GM18498 (cell line): ENCODE measurements around the gene SMYD3.
"Not testable (repeated sequence)": the region's sequence is repeated elsewhere in the genome, so short reads cannot be mapped to it uniquely, and the experiment has no call there.

Source experiments
- ATAC-seq: cut with Tn5 transposase; IDR thresholded peaks from one replicate; pipeline ENCODE4 v1.9.1; 2021; ENCODE audit warnings: mild to moderate bottlenecking, moderate library complexity; ENCODE audit not compliant: unreplicated experiment

SMYD3 gene

DNA sequence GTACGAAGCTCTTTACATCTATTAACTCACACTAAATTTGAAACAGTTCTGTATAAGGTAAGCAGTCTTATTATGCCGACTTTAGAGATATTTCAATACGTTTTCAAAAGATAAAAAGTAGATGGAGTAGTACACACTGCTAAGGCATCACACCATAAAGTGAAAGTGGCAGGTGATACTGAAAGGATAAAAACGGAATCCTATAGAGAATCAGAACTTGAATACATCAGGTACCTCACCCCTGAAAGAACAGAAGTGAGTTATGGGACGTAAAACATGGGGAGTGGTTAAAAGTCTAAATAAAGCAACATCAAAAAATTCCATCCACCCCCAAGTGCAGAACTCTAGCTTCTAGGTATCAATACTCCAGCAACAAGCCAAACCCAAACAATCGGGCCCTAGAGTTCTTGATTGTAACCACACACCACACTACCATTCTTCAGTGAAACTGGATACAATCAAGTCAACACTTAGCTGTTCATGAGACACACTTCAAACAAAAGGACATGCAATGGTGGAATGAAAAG is 142.6 kb downstream of the SMYD3 start:
- peak; percentile 95 for ATAC-seq

- not testable (repeated sequence) for ATAC-seq
Observed at GRCh38 chr1:246357014-246357598, 150.0 kb downstream of the SMYD3 start.

DNA sequence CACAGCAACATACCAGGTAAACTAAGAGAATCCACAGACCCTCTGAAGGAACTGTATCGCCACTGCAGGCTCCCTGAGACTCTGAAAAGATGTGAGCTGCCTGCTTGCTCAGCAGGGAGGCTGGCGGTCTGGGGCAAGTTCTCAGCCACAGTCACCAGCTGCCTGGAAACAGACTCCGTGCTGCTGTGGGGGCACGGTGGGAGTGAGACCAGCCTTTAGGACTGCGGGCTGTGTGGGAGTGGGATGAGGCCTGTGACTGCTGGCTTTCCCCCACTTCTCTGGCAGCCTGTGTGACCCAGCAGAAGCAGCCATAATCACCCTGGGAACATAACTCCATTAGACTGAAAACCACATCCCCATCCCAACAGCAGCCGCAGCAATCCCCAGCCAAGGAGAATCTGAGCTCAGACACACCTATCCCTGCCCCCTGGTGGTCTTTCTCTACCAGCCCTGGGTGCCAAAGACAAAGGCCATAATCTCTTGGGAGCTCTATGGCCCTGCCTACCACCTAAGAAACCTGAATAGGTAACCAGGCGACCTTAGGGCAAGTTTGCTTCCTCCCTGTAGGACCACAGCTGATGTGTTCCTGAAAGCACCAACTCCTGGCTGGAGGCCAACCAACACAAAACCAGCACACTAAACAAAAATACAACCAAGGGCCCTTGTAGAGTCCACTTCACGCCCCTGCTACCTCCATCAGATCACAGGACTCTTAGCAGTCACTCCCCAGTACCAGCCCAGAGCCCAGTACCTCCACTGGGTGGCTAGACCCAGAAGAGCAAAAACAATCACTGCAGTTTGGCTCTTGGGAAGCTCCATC is 151.5 kb downstream of the SMYD3 start:
- no peak for ATAC-seq

- ATAC-seq = no peak
Observed at GRCh38 chr1:246351721-246352120, 155.4 kb downstream of the SMYD3 start.

GRCh38 chr1:246350745-246351144 is 156.3 kb downstream of the SMYD3 start:
- ATAC-seq = no peak

- ATAC-seq = no peak
Observed at GRCh38 chr1:246343937-246344336, 163.1 kb downstream of the SMYD3 start.

GRCh38 chr1:246343251-246343650 is 163.8 kb downstream of the SMYD3 start:
- no peak for ATAC-seq

GRCh38 chr1:246338546-246338945 is 168.5 kb downstream of the SMYD3 start:
- ATAC-seq = no peak

- ATAC-seq = no peak
Observed at GRCh38 chr1:246338098-246338497, 169.0 kb downstream of the SMYD3 start.

GRCh38 chr1:246335151-246335550 is 171.9 kb downstream of the SMYD3 start:
- no peak for ATAC-seq

GRCh38 chr1:246333855-246334254 is 173.2 kb downstream of the SMYD3 start:
- ATAC-seq = no peak

DNA sequence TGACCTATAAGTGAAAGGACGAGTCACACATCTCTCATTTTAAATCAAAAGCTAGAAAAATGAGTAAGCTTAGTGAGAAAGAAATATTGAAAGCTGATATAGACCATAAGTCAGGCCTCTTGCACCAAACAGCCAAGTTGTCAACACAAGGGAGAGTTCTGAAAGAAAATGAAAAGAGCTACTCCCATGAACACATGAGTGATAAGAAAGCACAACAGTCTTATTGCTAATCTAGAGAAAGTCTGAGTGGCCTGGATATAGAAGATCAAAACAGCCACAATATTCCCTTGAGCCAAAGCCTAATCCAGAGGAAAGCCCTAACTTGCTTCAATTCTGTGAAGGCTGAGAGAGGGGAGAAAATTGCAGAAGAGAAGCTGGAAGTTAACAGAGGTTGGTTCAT is 175.0 kb downstream of the SMYD3 start:
- no peak for ATAC-seq

DNA sequence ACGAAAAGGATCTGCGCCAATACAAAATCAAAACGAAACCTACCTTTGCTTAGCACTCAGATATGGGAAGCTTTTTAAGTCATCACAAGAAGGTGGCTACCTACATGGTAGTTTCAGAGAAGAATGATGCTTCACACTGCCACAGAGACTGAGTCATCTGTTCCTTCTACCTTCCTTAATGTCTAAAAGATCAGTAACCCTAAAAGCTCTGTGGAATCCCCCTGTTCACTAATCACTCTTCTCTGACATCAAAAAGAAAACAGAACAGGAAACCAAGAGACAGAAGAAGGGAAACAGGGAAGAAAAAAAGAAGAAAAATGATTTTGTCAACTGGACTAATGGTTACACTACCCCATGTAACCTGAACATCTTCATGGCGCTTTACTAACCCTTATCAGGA is 177.2 kb downstream of the SMYD3 start:
- peak; percentile 97 for ATAC-seq

DNA sequence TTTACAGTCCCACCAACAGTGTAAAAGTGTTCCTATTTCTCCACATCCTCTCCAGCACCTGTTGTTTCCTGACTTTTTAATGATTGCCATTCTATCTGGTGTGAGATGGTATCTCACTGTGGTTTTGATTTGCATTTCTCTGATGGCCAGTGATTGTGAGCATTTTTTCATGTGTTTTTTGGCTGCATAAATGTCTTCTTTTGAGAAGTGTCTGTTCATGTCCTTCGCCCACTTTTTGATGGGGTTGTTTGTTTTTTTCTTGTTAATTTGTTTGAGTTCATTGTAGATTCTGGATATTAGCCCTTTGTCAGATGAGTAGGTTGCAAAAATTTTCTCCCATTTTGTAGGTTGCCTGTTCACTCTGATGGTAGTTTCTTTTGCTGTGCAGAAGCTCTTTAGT is 177.8 kb downstream of the SMYD3 start:
- ATAC-seq = not testable (repeated sequence)

DNA sequence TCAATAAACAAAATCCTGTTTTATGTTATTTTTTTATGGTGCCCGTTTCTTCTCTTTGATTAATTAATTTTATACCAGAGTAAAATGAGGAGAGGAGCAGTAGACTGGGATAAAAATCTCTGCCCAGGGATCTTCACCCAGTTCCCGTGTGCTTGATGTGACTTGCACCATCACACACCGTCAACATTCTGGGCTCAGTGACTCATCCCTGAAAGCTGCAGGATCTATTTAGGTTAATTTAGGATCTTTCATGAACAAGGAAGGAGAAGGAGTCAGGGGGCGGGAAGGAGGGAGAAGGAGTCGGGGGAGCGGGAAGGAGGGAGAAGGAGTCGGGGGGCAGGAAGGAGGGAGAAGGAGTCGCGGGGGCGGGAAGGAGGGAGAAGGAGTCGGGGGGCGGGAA is 182.4 kb downstream of the SMYD3 start:
- no peak for ATAC-seq

GRCh38 chr1:246324033-246324432 is 183.0 kb downstream of the SMYD3 start:
- not testable (repeated sequence) for ATAC-seq

DNA sequence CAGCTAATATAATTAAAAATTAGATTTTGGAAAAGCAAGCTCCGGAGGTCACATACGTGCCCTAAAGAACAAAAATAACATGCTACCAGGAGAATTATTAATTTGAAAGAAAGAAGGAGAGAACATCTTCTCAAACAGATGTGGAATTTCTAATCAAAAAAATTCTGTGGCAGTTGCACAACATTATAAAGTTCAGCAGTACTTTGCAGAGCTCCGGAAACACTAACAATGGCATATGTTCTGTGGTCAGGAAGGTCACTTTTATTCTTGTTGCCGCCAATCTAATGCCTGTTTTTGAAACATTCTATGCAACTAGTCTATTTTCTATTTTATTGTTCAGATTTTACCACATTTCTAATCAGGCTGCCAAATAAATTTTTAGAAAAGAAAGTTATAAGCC is 186.8 kb downstream of the SMYD3 start:
- no peak for ATAC-seq

DNA sequence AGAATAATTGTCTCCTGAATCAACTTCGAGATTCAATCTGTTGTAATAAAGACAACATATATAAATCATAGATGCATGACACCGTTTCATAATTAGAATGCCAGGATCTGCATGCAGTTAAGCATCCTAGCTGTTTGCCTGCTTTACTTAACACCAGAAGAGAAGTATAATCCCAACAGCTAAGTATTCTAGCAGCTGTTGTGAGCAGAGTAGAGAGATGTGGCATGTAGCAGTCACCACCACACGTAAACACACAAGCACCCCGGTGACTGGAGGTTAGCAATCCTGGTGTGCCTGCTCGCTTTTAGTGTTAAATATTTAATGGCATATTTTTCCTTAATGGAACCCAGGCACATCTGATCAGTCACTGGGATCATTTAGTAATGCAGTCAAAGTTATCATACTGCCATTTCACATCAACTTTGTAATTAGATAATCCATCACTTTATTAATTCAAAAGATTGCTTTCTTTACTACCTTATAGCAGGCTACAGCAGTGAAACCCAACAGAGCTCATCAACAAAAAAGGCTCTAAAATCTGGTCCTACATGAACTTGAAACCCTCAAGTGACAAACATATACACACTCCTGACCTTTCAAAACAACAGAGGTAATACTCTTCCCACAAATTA is 187.9 kb downstream of the SMYD3 start:
- ATAC-seq = no peak

- ATAC-seq = no peak
Observed at GRCh38 chr1:246318622-246319021, 188.5 kb downstream of the SMYD3 start.

DNA sequence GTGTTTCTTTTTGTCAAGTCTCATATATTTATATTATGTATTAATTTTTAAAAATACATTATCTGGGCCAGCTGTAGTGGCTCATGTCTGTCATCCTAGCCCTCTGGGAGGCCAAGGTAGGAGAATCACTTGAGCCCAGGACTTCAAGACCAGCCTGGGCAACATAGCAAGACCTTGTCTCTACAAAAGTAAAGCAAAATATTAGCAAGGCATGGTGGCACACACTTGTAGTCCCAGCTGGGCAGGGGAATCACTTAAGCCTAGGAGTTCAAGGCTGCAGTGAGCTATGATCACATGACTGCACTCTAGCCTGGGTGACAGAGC is 189.1 kb downstream of the SMYD3 start:
- no peak for ATAC-seq

GRCh38 chr1:246317332-246318035 is 189.6 kb downstream of the SMYD3 start:
- no peak for ATAC-seq
